AML-193 (cell line): ENCODE results near the gene CFAP65.

Experiments used
- DNase-seq, 2 experiments: peaks; one replicate each; lab custom pipeline; 2025; lab: John Stamatoyannopoulos, UW

CFAP65 gene

GRCh38 chr2:219009294-219009693 is 32.0 kb downstream of the CFAP65 start:
- no peak for DNase-seq

GRCh38 chr2:219003979-219004378 is 37.3 kb downstream of the CFAP65 start:
- no peak for DNase-seq

GRCh38 chr2:219003267-219003634 is 38.1 kb downstream of the CFAP65 start:
- DNase-seq = no peak

- no peak for DNase-seq
Measured at GRCh38 chr2:219002395-219003266, 38.7 kb downstream of the CFAP65 start.

- DNase-seq = no peak
Measured at GRCh38 chr2:219001577-219002394, 39.5 kb downstream of the CFAP65 start.

- no peak for DNase-seq
Measured at GRCh38 chr2:219001100-219001576, 40.2 kb downstream of the CFAP65 start.

- no peak for DNase-seq
Measured at GRCh38 chr2:219000569-219000960, 40.8 kb downstream of the CFAP65 start.

GRCh38 chr2:218999881-219000568 is 41.3 kb downstream of the CFAP65 start:
- DNase-seq = no peak

- DNase-seq = no peak
Measured at GRCh38 chr2:218999021-218999880, 42.1 kb downstream of the CFAP65 start.

GRCh38 chr2:218998414-218999002 is 42.8 kb downstream of the CFAP65 start:
- DNase-seq = no peak

- no peak for DNase-seq
Measured at GRCh38 chr2:218997731-218998130, 43.6 kb downstream of the CFAP65 start.

GRCh38 chr2:218996937-218997336 is 44.4 kb downstream of the CFAP65 start:
- DNase-seq = no peak

- peak in 1 of 2 experiments; percentile 41 for DNase-seq
Measured at GRCh38 chr2:218995972-218996711, 45.2 kb downstream of the CFAP65 start.

GRCh38 chr2:218995561-218995960 is 45.8 kb downstream of the CFAP65 start:
- no peak for DNase-seq

GRCh38 chr2:218993345-218994315 is 47.7 kb downstream of the CFAP65 start, which contains the start of gene CRYBA2:
Gene CRYBA2, minus strand, starts transcription at chr2:218993422. Its CDS starts 246 bp downstream, at chr2:218993176.
- no peak for DNase-seq

- DNase-seq = no peak
Measured at GRCh38 chr2:218992703-218993344, 48.5 kb downstream of the CFAP65 start.

GRCh38 chr2:218992196-218992595 is 49.1 kb downstream of the CFAP65 start:
- DNase-seq = no peak

- DNase-seq = no peak
Measured at GRCh38 chr2:218991674-218992168, 49.6 kb downstream of the CFAP65 start.
